GM13976 (cell line): ENCODE results near the gene KRT2.

Experiments
- DNase-seq: peaks from one replicate; pipeline ENCODE4 v3.0.0; 2012; ENCODE audit warnings: low spot score
- in situ Hi-C: fragments of 300-500 bp; cut with MboI; formaldehyde crosslinking; loops from one replicate; pipeline ENCODE4 v1.12.0; 2022; ENCODE audit warnings: low sequenced_read_pairs, mixed read lengths, inconsistent platforms; ENCODE audit not compliant: unreplicated experiment
- TF ChIP-seq, protein P1 (sequence below): IDR thresholded peaks from 2 replicates; pipeline ENCODE4 v1.5.1; 2012; ENCODE audit warnings: borderline replicate concordance, mild to moderate bottlenecking; ENCODE audit not compliant: insufficient read depth; ENCODE audit errors: extremely low read depth, missing control alignments, control extremely low read depth

KRT2 gene

DNA sequence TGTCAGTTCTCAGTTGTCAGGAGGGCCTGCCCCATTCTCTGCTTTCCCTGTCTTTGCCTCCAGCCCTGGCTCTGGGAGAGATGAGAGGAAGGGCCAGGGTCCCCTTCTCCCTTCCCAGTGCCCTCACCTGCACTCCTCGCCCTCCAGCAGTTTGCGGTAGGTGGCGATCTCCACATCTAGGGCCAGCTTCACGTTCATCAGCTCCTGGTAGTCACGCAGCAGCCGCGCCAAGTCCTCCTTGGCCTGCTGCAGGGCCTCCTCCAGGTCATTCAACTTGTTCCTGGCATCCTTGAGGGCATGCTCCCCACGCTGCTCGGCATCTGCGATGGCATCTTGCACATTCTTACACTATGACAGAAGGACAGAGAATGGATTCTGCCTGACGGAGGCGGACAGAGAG is 5.4 kb downstream of the KRT2 start:
- TF ChIP-seq, protein P1, sequence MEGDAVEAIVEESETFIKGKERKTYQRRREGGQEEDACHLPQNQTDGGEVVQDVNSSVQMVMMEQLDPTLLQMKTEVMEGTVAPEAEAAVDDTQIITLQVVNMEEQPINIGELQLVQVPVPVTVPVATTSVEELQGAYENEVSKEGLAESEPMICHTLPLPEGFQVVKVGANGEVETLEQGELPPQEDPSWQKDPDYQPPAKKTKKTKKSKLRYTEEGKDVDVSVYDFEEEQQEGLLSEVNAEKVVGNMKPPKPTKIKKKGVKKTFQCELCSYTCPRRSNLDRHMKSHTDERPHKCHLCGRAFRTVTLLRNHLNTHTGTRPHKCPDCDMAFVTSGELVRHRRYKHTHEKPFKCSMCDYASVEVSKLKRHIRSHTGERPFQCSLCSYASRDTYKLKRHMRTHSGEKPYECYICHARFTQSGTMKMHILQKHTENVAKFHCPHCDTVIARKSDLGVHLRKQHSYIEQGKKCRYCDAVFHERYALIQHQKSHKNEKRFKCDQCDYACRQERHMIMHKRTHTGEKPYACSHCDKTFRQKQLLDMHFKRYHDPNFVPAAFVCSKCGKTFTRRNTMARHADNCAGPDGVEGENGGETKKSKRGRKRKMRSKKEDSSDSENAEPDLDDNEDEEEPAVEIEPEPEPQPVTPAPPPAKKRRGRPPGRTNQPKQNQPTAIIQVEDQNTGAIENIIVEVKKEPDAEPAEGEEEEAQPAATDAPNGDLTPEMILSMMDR, result no peak
- in situ Hi-C loops, result no loop called here
- no peak for DNase-seq

DNA sequence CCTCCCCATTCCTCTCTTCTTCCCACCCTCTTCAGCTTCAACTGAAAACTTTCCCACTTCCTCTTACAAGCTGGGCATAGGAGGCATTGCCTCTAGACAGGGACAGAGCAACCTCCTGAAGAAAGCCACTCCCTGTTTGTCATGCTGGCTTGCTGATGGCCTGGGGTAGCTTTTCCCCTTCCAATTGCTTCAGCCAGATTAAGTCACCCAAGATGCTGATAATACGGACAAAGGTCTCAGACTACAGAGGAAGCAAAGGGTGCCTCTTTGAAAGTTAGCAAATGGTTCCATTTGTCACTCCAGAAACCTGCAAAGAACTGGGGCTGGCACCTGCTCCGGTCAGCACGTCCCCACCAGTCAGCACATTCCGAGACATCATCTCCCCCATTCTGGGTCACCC is 6.0 kb downstream of the KRT2 start:
- DNase-seq, result no peak
- TF ChIP-seq, protein P1, result no peak
- in situ Hi-C loops, result no loop called here

DNA sequence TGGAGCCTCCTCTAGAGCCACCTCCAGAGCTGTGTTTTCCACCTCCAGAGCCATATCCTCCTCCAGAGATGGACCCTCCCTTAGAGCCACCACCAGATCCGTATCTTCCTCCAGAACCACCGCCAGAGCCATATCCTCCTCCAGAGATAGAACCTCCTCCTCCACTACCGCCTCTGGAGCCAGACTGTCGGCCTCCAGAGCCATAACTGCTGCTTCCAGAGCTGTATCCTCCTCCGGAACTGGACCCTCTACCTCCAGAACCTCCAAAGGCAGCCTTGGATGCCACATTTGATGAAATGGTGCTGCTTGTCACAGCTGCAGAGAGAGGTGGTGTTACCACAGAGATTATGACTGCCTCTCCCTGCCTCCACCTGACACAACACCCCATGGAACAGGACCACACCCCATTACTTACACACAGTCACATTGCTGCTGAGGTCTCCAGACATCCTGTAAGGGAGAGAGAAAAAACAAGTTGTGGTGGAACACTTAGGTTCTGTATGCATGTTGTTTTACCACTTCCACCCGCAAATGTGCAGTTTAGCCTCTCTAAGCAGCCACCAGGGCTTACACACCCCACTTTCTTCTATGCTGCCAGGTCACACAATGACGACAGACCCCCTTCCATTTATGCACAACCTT is 6.8 kb downstream of the KRT2 start:
- in situ Hi-C loops, result no loop called here
- TF ChIP-seq, protein P1, result no peak
- DNase-seq, result no peak

DNA sequence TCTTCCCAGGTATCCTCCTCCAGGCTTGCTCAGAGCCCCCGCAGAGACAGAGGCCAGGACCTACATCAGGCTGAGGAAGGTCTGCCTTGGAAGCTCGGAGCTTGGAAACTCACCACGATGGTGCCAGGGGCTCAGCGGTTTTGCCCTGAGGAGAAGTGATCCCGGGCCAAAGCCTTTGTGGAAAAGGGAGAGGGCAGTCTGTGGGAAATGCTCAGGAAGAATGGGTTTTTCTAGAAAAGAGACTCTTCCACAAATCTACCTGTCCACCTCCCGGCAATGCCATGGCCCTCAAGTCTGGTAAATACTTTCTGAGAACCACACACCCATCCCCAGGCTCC is 8.0 kb downstream of the KRT2 start:
- in situ Hi-C loops, result no loop called here
- no peak for DNase-seq
- TF ChIP-seq, protein P1, result no peak

DNA sequence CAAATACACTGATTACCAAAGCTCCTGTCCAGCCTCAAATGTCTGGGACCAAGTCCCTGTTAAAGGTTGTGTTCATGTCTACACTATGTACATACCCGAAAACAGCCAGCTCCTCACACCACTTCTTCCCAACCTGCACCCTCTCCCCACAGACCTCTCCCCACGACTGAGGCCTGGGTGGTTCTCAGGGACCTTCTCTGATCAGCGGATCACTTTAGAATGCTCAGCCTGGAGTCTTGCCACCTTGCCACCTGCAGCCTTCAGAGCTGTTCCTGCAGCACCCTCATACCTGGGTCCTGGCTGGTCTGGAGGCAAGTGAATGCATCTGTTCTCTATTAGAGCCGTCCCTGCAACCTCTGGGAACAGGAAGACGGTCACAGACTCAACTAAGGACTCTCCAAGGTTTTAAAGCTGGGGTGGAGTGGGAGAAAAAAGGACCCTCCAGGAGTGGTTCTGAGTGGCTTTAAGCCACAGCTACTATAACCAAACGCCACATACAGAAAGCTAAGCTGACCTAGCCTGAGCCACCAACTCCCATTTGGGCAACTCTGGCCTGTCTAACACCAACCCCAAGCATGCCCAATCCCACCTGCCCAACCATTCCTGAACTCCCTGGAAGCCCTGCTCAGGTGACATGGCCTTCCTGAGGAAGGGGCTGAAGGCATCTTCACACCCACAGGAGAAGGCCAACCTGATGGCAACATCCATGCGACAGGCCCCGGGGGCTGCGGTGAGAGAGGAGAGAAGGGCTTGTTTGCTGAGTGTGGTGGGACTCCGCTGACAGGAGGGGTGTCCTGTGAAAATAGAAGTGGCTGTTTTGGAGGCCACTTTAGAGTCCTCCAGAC is 8.6 kb downstream of the KRT2 start:
- no peak for DNase-seq
- in situ Hi-C loops, result no loop called here
- TF ChIP-seq, protein P1, result no peak

DNA sequence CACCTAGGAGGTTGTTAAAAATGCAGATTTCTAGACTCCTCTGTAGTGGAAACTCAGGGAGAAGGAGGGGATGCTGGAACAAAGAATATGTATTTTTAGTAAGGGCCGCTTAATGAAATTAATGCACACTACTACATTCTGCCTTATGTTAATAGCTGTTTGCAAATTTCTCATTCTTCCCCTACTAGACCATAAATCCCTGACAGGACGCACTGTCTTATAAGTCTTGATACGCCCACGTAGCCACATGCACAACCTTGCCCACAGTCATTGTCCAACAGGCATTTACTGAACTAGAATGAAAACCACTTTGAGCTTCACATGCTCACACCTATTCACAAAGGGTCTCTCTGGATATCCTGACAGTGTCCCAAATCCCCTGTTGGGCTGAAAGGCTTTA is 10.5 kb downstream of the KRT2 start:
- no peak for DNase-seq
- in situ Hi-C loops, result no loop called here
- TF ChIP-seq, protein P1, result no peak
